ENCODE measurements around the gene GRAMD1B. TPM values are rescaled to one million over a fixed set of nuclear protein-coding genes. Genes with fewer than 3 reads are reported as not detected.

GRAMD1B gene
- total and polyA plus RNA-seq, 2 donors from 2014 or later = 4.4 to 18.2 TPM

- TF ChIP-seq, protein P1, sequence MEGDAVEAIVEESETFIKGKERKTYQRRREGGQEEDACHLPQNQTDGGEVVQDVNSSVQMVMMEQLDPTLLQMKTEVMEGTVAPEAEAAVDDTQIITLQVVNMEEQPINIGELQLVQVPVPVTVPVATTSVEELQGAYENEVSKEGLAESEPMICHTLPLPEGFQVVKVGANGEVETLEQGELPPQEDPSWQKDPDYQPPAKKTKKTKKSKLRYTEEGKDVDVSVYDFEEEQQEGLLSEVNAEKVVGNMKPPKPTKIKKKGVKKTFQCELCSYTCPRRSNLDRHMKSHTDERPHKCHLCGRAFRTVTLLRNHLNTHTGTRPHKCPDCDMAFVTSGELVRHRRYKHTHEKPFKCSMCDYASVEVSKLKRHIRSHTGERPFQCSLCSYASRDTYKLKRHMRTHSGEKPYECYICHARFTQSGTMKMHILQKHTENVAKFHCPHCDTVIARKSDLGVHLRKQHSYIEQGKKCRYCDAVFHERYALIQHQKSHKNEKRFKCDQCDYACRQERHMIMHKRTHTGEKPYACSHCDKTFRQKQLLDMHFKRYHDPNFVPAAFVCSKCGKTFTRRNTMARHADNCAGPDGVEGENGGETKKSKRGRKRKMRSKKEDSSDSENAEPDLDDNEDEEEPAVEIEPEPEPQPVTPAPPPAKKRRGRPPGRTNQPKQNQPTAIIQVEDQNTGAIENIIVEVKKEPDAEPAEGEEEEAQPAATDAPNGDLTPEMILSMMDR (IDR thresholded peaks at IDR 0.05; ENCODE audit: borderline replicate concordance, extremely low read depth, insufficient read depth) = no peak
- H3K4me3 ChIP-seq (ENCODE audit: low read length in 3 of 3) = no peak overlapping the region
- no peak for DNase-seq
- no peak for FAIRE-seq
- intact Hi-C loops (cut with DNase I) = no loop called here
- H3K36me3 ChIP-seq (ENCODE audit: control insufficient read depth in 2 of 3, insufficient read depth in 3 of 3, low read length in 3 of 3) = no peaks in the 10 kb centered on the region
- no peaks in the 10 kb centered on the region for H3K27me3 ChIP-seq (ENCODE audit: control insufficient read depth, insufficient read depth, low read length)
- H3K9ac ChIP-seq (ENCODE audit: low read length in 3 of 3) = no peak overlapping the region
- no peak overlapping the region for H3K27ac ChIP-seq (ENCODE audit: low read depth in 2 of 2, low read length in 2 of 2)
- H3K4me1 ChIP-seq (ENCODE audit: control insufficient read depth in 2 of 3, insufficient read depth in 2 of 3, low read depth in 1 of 3, low read length in 3 of 3) = no peaks in the 10 kb centered on the region
- no peaks in the 10 kb centered on the region for H3K9me3 ChIP-seq (ENCODE audit: control insufficient read depth in 2 of 3, insufficient read depth in 1 of 3, low read length in 3 of 3)
These were observed 60.5 kb downstream of the GRAMD1B start for GRCh38 chr11:123490527-123490926.

GRCh38 chr11:123491241-123491640, 61.2 kb downstream of the GRAMD1B start:
- Histone ChIP-seq H3K9me3 (ENCODE audit: control insufficient read depth in 2 of 3, insufficient read depth in 1 of 3, low read length in 3 of 3) (no peaks in the 10 kb centered on the region), H3K9ac (ENCODE audit: low read length in 3 of 3) (no peak overlapping the region), H3K4me1 (ENCODE audit: control insufficient read depth in 2 of 3, insufficient read depth in 2 of 3, low read depth in 1 of 3, low read length in 3 of 3) (no peaks in the 10 kb centered on the region), H3K4me3 (ENCODE audit: low read length in 3 of 3) (no peak overlapping the region), H3K27me3 (ENCODE audit: control insufficient read depth, insufficient read depth, low read length) (no peaks in the 10 kb centered on the region), H3K36me3 (ENCODE audit: control insufficient read depth in 2 of 3, insufficient read depth in 3 of 3, low read length in 3 of 3) (no peaks in the 10 kb centered on the region), H3K27ac (ENCODE audit: low read depth in 2 of 2, low read length in 2 of 2) (no peak overlapping the region)
- DNase-seq = no peak
- FAIRE-seq = no peak
- intact Hi-C loops (cut with DNase I) = no loop called here
- TF ChIP-seq, protein P1 (IDR thresholded peaks at IDR 0.05; ENCODE audit: borderline replicate concordance, extremely low read depth, insufficient read depth) = no peak

GRCh38 chr11:123493349-123494063, 63.4 kb downstream of the GRAMD1B start:
- no peaks in the 10 kb centered on the region for H3K9me3 ChIP-seq (ENCODE audit: control insufficient read depth in 2 of 3, insufficient read depth in 1 of 3, low read length in 3 of 3)
- H3K4me1 ChIP-seq (ENCODE audit: control insufficient read depth in 2 of 3, insufficient read depth in 2 of 3, low read depth in 1 of 3, low read length in 3 of 3) = no peaks in the 10 kb centered on the region
- no peaks in the 10 kb centered on the region for H3K27me3 ChIP-seq (ENCODE audit: control insufficient read depth, insufficient read depth, low read length)
- H3K4me3 ChIP-seq (ENCODE audit: low read length in 3 of 3) = no peak overlapping the region
- DNase-seq (no peak), FAIRE-seq (no peak)
- no peak overlapping the region for H3K27ac ChIP-seq (ENCODE audit: low read depth in 2 of 2, low read length in 2 of 2)
- intact Hi-C loops (cut with DNase I) = no loop called here
- H3K9ac ChIP-seq (ENCODE audit: low read length in 3 of 3) = no peak overlapping the region
- H3K36me3 ChIP-seq (ENCODE audit: control insufficient read depth in 2 of 3, insufficient read depth in 3 of 3, low read length in 3 of 3) = no peaks in the 10 kb centered on the region
- TF ChIP-seq, protein P1 (IDR thresholded peaks at IDR 0.05; ENCODE audit: borderline replicate concordance, extremely low read depth, insufficient read depth) = no peak

Measured in kidney (tissue), 14 donors.